Loucy (cell line): ENCODE data around the gene DNAH7.

Experiments
- H2AFZ ChIP-seq: fragments of 200-600 bp; sonication (generic); 2 replicates; pipeline ENCODE4 v1.6.0; 2016; ENCODE audit warnings: antibody characterized with exemption, mild to moderate bottlenecking, low read length, moderate library complexity
- H3F3A ChIP-seq: fragments of 200-600 bp; 2 replicates; pipeline ENCODE4 v1.6.0; 2016; ENCODE audit warnings: antibody characterized with exemption, low read depth, mild to moderate bottlenecking
- H3K27me3 ChIP-seq: fragments of 200-600 bp; sonication (generic); 2 replicates; pipeline ENCODE4 v1.6.1; 2014; ENCODE audit warnings: low read length, mild to moderate bottlenecking; ENCODE audit not compliant: insufficient read depth, poor library complexity, severe bottlenecking
- H3K36me3 ChIP-seq: fragments of 200-600 bp; sonication (generic); 2 replicates; pipeline ENCODE4 v1.6.1; 2016; ENCODE audit warnings: low read length; ENCODE audit not compliant: insufficient read depth
- H3K4me1 ChIP-seq: fragments of 200-600 bp; sonication (generic); 2 replicates; pipeline ENCODE4 v1.5.1; 2014; ENCODE audit warnings: low read length, mild to moderate bottlenecking; ENCODE audit not compliant: insufficient read depth, poor library complexity, severe bottlenecking
- H3K4me2 ChIP-seq: fragments of 200-600 bp; sonication (generic); 2 replicates; pipeline ENCODE4 v1.6.0; 2014; ENCODE audit warnings: antibody characterized with exemption, low read length, low read depth, mild to moderate bottlenecking; ENCODE audit not compliant: poor library complexity, severe bottlenecking
- H3K4me3 ChIP-seq: fragments of 200-600 bp; sonication (generic); 2 replicates; pipeline ENCODE4 v1.5.1; 2014; ENCODE audit warnings: low read length, mild to moderate bottlenecking, mixed read lengths; ENCODE audit not compliant: poor library complexity, severe bottlenecking
- H3K79me2 ChIP-seq: fragments of 200-600 bp; sonication (generic); 2 replicates; pipeline ENCODE4 v1.6.1; 2014; ENCODE audit warnings: low read length; ENCODE audit not compliant: insufficient read depth
- H3K9ac ChIP-seq: fragments of 200-600 bp; sonication (generic); 2 replicates; pipeline ENCODE4 v1.6.0; 2014; ENCODE audit warnings: mild to moderate bottlenecking, low read depth, low read length, moderate library complexity; ENCODE audit not compliant: poor library complexity, severe bottlenecking
- H3K9me2 ChIP-seq: fragments of 200-600 bp; sonication (generic); replicated peaks from 2 replicates; pipeline ENCODE4 v1.6.1; 2016; ENCODE audit warnings: low read depth, low read length, mixed read lengths
- H3K9me3 ChIP-seq: fragments of 200-600 bp; sonication (generic); 2 replicates; pipeline ENCODE4 v1.6.1; 2014; ENCODE audit warnings: mild to moderate bottlenecking, antibody characterized with exemption, low read length, low read depth; ENCODE audit not compliant: insufficient read depth
- H4K20me1 ChIP-seq: fragments of 200-600 bp; sonication (generic); 2 replicates; pipeline ENCODE4 v1.6.0; 2014; ENCODE audit warnings: antibody characterized with exemption, low read length, mild to moderate bottlenecking; ENCODE audit not compliant: insufficient read depth, poor library complexity, severe bottlenecking
- CTCF ChIP-seq: fragments of 200-600 bp; sonication (generic); conservative IDR thresholded peaks from 2 replicates; pipeline ENCODE4 v1.5.1; 2014; ENCODE audit warnings: mild to moderate bottlenecking, antibody characterized with exemption, low read length
- EZH2phosphoT487 ChIP-seq: fragments of 200-600 bp; IDR thresholded peaks from 2 replicates; pipeline ENCODE4 v1.6.1; 2018; ENCODE audit warnings: antibody characterized with exemption, mild to moderate bottlenecking, moderate library complexity, borderline replicate concordance

DNAH7 gene

GRCh38 chr2:195779491-195779890, 289.1 kb downstream of the DNAH7 start:
- Histone ChIP-seq H3K9me2 (no peaks in the 10 kb centered on the region), H3K4me2 (no peak overlapping the region), H3K4me3 (no peak overlapping the region), H3K4me1 (no peaks in the 10 kb centered on the region), H4K20me1 (no peaks in the 10 kb centered on the region), H3K9me3 (no peaks in the 10 kb centered on the region), H3K36me3 (no peaks in the 10 kb centered on the region), H2AFZ (no peak overlapping the region), H3K79me2 (no peaks in the 10 kb centered on the region), H3K9ac (no peak overlapping the region), H3K27me3 (no peaks in the 10 kb centered on the region), H3F3A (no peaks in the 10 kb centered on the region)
- TF ChIP-seq CTCF: no peak
- no peak for TF ChIP-seq EZH2phosphoT487

GRCh38 chr2:195769975-195770374, 298.7 kb downstream of the DNAH7 start:
- Histone ChIP-seq H3K4me3 (no peak overlapping the region), H3K4me1 (no peaks in the 10 kb centered on the region), H3K9ac (no peak overlapping the region), H3K36me3 (no peaks in the 10 kb centered on the region), H3K27me3 (no peaks in the 10 kb centered on the region), H3K4me2 (no peak overlapping the region), H3K79me2 (no peaks in the 10 kb centered on the region), H4K20me1 (no peaks in the 10 kb centered on the region), H3K9me2 (no peaks in the 10 kb centered on the region), H3K9me3 (no peaks in the 10 kb centered on the region), H3F3A (no peaks in the 10 kb centered on the region), H2AFZ (no peak overlapping the region)
- TF ChIP-seq CTCF: no peak
- TF ChIP-seq EZH2phosphoT487: no peak

- Histone ChIP-seq H3F3A (no peaks in the 10 kb centered on the region), H3K27me3 (no peaks in the 10 kb centered on the region), H2AFZ (no peak overlapping the region), H3K9ac (no peak overlapping the region), H3K4me2 (no peak overlapping the region), H3K4me1 (no peaks in the 10 kb centered on the region), H3K4me3 (no peak overlapping the region), H3K79me2 (no peaks in the 10 kb centered on the region), H3K36me3 (no peaks in the 10 kb centered on the region), H3K9me3 (no peaks in the 10 kb centered on the region), H4K20me1 (no peaks in the 10 kb centered on the region), H3K9me2 (no peaks in the 10 kb centered on the region)
- TF ChIP-seq EZH2phosphoT487 (no peak), CTCF (no peak)
Observed at GRCh38 chr2:195768431-195768830, 300.2 kb downstream of the DNAH7 start.
